ENCODE data around the gene CDH4. TPM values are rescaled to one million over a fixed set of nuclear protein-coding genes. Genes with fewer than 3 reads are reported as not detected.

CDH4 gene
- total RNA-seq, 2 donors from 2014 or later, result 0.19 to 0.65 TPM

GRCh38 chr20:61605862-61606557, 353.9 kb downstream of the CDH4 start:
- DNase-seq (ENCODE audit: low spot score), result no peak
- intact Hi-C loops (cut with DNase I), result no loop called here

- DNase-seq (ENCODE audit: low spot score), result no peak
- intact Hi-C loops (cut with DNase I), result no loop called here
Observed at GRCh38 chr20:61608275-61609085, 356.4 kb downstream of the CDH4 start.

GRCh38 chr20:61609461-61609860, 357.4 kb downstream of the CDH4 start:
- no peak for DNase-seq (ENCODE audit: low spot score)
- intact Hi-C loops (cut with DNase I), result no loop called here

GRCh38 chr20:61611401-61612180, 359.5 kb downstream of the CDH4 start:
- no peak for DNase-seq (ENCODE audit: low spot score)
- intact Hi-C loops (cut with DNase I), result no loop called here

- intact Hi-C loops (cut with DNase I), result no loop called here
- DNase-seq (ENCODE audit: low spot score), result no peak
Observed at GRCh38 chr20:61613917-61614705, 362.1 kb downstream of the CDH4 start.

GRCh38 chr20:61614706-61615100, 362.6 kb downstream of the CDH4 start:
- intact Hi-C loops (cut with DNase I), result no loop called here
- DNase-seq (ENCODE audit: low spot score), result no peak

- DNase-seq (ENCODE audit: low spot score), result no peak
- intact Hi-C loops (cut with DNase I), result no loop called here
Observed at GRCh38 chr20:61615806-61616205, 363.7 kb downstream of the CDH4 start.

GRCh38 chr20:61619751-61620150, 367.7 kb downstream of the CDH4 start:
- DNase-seq (ENCODE audit: low spot score), result no peak
- intact Hi-C loops (cut with DNase I), result no loop called here

GRCh38 chr20:61620174-61620573, 368.1 kb downstream of the CDH4 start:
- intact Hi-C loops (cut with DNase I), result no loop called here
- no peak for DNase-seq (ENCODE audit: low spot score)

GRCh38 chr20:61621035-61621730, 369.1 kb downstream of the CDH4 start:
- intact Hi-C loops (cut with DNase I), result no loop called here

GRCh38 chr20:61621852-61622251, 369.8 kb downstream of the CDH4 start:
- DNase-seq (ENCODE audit: low spot score), result no peak
- intact Hi-C loops (cut with DNase I), result no loop called here

More at GRCh38 chr20:61621035-61621730, 369.1 kb downstream of the CDH4 start:
- DNase-seq (ENCODE audit: low spot score), result no peak

- intact Hi-C loops (cut with DNase I), result no loop called here
- DNase-seq (ENCODE audit: low spot score), result no peak
Observed at GRCh38 chr20:61623451-61623850, 371.4 kb downstream of the CDH4 start.

- DNase-seq (ENCODE audit: low spot score), result no peak
- intact Hi-C loops (cut with DNase I), result no loop called here
Observed at GRCh38 chr20:61625246-61625645, 373.2 kb downstream of the CDH4 start.

GRCh38 chr20:61626412-61626811, 374.4 kb downstream of the CDH4 start:
- DNase-seq (ENCODE audit: low spot score), result no peak
- intact Hi-C loops (cut with DNase I), result no loop called here

GRCh38 chr20:61627791-61628415, 375.8 kb downstream of the CDH4 start:
- intact Hi-C loops (cut with DNase I), result no loop called here
- DNase-seq (ENCODE audit: low spot score), result no peak

GRCh38 chr20:61628480-61628879, 376.4 kb downstream of the CDH4 start:
- DNase-seq (ENCODE audit: low spot score), result no peak
- intact Hi-C loops (cut with DNase I), result no loop called here

GRCh38 chr20:61628901-61629601, 377.0 kb downstream of the CDH4 start:
- intact Hi-C loops (cut with DNase I), result no loop called here
- no peak for DNase-seq (ENCODE audit: low spot score)

All from posterior vena cava (tissue), 2 donors.